ENCODE measurements around the gene RBM18.
A peak's percentile ranks its signal among the peaks of the same experiment; 100 is the strongest.

Gene RBM18

DNA sequence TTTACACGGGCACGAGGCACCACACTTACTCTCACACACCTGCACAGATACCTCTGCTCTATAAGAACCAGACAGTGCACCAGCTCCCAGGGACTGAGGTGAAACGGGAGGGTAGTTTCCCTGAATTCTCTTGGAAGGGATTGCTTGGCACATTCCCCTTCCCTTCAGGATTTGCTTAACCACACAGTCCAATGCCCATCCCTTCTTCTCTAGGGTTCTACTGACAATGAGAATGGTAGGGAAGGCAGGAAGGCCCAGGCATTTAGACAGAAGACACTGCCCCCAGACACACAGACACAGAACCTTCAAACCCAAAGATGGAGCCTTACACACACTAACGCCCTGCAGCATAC is 35.2 kb downstream of the RBM18 start:
- no peak overlapping the region for H3K4me3 ChIP-seq (ENCODE audit: low read depth, low read length)
- no peak for DNase-seq (ENCODE audit: low read depth)
- TF ChIP-seq, protein P1, sequence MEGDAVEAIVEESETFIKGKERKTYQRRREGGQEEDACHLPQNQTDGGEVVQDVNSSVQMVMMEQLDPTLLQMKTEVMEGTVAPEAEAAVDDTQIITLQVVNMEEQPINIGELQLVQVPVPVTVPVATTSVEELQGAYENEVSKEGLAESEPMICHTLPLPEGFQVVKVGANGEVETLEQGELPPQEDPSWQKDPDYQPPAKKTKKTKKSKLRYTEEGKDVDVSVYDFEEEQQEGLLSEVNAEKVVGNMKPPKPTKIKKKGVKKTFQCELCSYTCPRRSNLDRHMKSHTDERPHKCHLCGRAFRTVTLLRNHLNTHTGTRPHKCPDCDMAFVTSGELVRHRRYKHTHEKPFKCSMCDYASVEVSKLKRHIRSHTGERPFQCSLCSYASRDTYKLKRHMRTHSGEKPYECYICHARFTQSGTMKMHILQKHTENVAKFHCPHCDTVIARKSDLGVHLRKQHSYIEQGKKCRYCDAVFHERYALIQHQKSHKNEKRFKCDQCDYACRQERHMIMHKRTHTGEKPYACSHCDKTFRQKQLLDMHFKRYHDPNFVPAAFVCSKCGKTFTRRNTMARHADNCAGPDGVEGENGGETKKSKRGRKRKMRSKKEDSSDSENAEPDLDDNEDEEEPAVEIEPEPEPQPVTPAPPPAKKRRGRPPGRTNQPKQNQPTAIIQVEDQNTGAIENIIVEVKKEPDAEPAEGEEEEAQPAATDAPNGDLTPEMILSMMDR (IDR thresholded peaks at IDR 0.05; ENCODE audit: control insufficient read depth, extremely low read depth, insufficient read depth): no peak

DNA sequence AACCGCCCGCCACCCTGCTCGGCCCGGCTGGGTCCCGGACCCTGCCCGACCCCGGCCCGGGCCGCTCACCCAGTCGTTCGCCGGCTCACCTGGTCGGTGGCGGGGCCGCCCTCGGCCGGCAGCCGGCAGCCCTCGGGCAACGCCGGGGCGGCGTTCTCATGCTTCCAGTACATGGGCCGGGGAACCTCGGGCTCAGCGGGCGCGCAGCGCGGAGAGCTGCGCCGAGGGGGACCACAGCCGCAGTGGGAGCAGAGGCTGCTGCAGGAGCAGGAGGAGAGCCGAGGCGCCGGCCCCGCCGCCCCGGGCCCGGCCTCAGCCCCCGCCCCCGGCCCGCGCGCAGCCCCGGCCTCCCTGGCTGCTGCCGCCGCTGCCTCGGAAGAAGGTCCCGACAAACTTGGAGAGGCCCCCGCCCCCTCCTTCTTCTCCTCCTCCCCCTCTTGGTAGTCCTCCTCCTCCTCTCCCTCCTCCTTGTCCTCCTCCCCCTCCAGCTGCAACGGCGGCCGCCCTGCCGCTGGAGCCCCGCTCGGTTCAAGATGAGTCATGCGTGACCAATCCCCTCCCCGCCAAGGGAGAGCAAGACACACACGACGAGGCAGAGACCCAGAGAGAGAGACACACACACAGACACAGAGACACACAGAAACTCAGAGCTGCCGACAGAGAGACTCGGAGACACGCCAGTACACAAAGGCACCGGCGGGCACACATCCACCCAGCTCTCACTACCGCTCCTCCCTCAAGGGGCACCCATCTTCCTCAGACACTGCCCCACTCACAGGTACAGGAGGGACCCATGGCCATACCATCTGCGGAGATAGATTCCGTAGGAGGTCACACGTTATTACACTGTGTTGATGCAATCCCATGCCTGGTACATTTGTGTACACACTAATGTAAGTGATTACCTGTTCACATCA is 35.8 kb downstream of the RBM18 start, which contains the start of gene LHX6:
Gene LHX6 (minus strand): TSS at position 390 of the 917 bp plus-strand sequence. CDS start 217 bp downstream, at position 173.
- no peak for DNase-seq (ENCODE audit: low read depth)
- TF ChIP-seq, protein P1 (IDR thresholded peaks at IDR 0.05; ENCODE audit: control insufficient read depth, extremely low read depth, insufficient read depth): no peak
- H3K4me3 ChIP-seq (ENCODE audit: low read depth, low read length): 0 out of 2 replicates have a peak within 1 kb of the TSS, but pooled peaks have one; percentile 18

DNA sequence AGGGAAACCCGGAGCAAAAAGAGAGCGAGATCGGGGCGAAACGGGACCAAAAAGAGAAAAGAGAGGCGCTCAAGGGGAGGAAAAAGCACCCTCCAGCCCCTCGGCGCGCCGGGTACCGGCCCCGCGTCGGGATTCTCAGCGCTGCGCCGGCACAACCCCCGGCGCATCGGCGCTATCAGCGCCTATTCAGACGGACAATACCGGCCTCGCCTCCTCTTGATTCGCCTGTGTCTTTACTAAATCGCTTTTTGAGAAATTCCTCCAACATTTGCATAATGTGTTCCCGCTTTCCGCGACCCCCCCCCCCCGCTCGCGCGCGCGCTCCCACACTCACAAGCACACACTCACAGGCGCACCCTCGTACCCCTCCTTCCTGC is 36.5 kb downstream of the RBM18 start:
- H3K4me3 ChIP-seq (ENCODE audit: low read depth, low read length): 0 out of 2 replicates have a peak overlapping the region, but pooled peaks have one; percentile 18
- no peak for DNase-seq (ENCODE audit: low read depth)
- TF ChIP-seq, protein P1 (IDR thresholded peaks at IDR 0.05; ENCODE audit: control insufficient read depth, extremely low read depth, insufficient read depth): no peak

DNA sequence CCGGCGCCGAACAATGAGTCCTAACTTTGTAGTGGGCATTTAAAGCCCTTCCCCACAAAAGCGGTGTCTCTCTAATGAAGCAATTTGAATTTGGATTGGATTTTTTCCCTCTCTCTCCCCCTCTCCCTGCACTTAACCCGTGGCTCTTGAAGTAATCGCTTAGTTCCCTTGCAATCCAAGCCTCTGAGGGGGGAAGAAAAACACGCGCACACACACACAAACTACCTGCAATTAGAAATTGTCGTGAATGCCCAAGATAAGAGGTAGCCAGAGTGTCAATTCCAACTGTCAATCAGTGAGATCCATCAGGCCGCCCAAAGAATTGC is 37.1 kb downstream of the RBM18 start:
- DNase-seq (ENCODE audit: low read depth): no peak
- TF ChIP-seq, protein P1 (IDR thresholded peaks at IDR 0.05; ENCODE audit: control insufficient read depth, extremely low read depth, insufficient read depth): no peak
- H3K4me3 ChIP-seq (ENCODE audit: low read depth, low read length): no peak overlapping the region

DNA sequence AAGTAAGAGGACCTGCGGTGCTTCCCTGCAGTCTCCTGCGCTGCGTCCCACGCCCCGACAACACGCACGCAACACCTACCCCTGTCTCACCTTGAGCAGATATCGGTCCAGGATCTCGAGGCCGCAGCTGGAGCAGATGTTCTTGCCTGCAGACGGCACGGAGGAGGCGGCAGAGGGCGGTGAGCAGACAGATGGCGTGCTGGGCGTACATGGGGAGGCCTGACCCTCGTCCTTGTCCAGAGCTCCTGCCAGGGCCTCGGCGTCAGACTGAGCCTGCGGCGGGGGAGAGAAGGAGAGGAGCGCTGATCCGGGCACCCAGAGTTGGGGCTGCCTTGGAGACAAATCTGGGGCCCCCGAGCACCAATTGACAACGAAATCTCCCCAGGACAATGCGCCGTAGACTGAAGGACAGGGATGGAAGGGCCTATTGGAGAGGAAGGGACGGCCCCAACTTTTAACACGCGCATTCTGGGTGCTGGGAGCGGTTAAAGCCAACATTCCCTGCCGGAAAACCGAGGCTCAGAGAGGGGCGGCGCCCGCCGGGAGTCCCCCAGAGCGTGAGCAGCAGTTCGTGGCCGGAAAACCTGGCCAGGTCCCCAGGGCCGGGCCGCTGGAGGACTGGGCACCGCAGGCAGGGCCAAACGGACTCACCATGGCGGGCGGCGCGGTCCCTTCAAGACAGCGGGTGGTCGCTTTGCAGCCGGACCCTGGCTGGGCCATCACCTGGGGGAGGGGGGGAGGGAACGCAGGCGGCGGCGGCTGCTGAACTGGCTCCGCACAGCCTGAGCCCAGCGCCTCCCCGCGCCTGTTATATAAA is 37.7 kb downstream of the RBM18 start:
- TF ChIP-seq, protein P1 (IDR thresholded peaks at IDR 0.05; ENCODE audit: control insufficient read depth, extremely low read depth, insufficient read depth): no peak
- DNase-seq (ENCODE audit: low read depth): no peak
- H3K4me3 ChIP-seq (ENCODE audit: low read depth, low read length): no peak overlapping the region

DNA sequence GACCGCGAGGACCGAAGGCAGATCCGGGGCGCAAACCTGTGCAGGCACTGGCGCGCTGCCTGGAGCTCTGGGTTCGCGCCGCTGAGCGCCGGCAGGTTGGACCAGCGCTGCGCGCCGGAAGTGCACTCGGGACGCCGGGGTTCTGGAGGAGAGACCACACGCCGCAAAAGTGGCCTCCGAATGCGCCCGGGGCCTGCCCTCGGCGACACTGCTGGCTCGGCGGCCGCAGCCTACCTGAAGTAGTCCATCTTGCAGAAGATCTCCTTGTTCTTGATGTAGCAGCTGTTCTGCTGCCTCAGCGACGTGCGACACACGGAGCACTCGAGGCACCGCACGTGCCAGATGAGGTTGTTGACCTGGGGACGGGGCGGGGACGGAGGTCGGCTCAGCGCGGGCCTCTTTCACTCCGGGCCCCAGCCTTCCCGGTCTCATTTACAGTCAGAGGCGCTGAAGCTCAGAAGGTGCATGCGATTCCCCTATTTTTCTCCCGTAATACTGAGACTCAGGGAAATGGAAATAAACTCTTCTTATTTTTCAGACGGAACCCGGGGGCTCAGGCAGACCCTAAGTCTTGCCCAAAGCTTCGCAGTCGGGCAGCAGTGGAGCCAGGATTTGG is 38.4 kb downstream of the RBM18 start:
- DNase-seq (ENCODE audit: low read depth): no peak
- TF ChIP-seq, protein P1 (IDR thresholded peaks at IDR 0.05; ENCODE audit: control insufficient read depth, extremely low read depth, insufficient read depth): no peak
- no peak overlapping the region for H3K4me3 ChIP-seq (ENCODE audit: low read depth, low read length)
